Lung (tissue), 12 donors: ENCODE measurements around the gene GPT2. TPM values are rescaled to one million over a fixed set of nuclear protein-coding genes. Genes with fewer than 3 reads are reported as not detected.

ENCODE experiments used
- ATAC-seq: fragments of 200-7000 bp; cut with Tn5 transposase; one replicate; pipeline ENCODE4 v1.9.1; 2020; ENCODE audit warnings: moderate number of reproducible peaks; ENCODE audit not compliant: insufficient read depth, low FRiP score
- DNase-seq, 3 donors: peaks; one replicate each; pipeline ENCODE4 v3.0.0-alpha.2; 2013 to 2017
- H3K27ac ChIP-seq, 2 donors: one replicate each; pipeline ENCODE4 v1.5.1; 2013; ENCODE audit warnings: mild to moderate bottlenecking in 2 of 2, moderate library complexity in 2 of 2, control low read depth in 1 of 2, inconsistent platforms in 1 of 2, low read depth in 1 of 2, low read length in 1 of 2
- H3K27me3 ChIP-seq, 3 donors: one replicate each; pipeline ENCODE4 v1.5.1; 2013; ENCODE audit warnings: low read length in 2 of 3; ENCODE audit not compliant: control insufficient read depth in 3 of 3, insufficient read depth in 3 of 3
- H3K36me3 ChIP-seq, 4 donors: one replicate each; pipeline ENCODE4 v1.5.1; 2013; ENCODE audit warnings: low read length in 4 of 4, mild to moderate bottlenecking in 1 of 4, moderate library complexity in 1 of 4; ENCODE audit not compliant: control insufficient read depth in 4 of 4, insufficient read depth in 4 of 4
- H3K4me1 ChIP-seq, 5 donors: one replicate each; pipeline ENCODE4 v1.5.1; 2013; ENCODE audit warnings: low read length in 5 of 5, mild to moderate bottlenecking in 2 of 5, moderate library complexity in 1 of 5; ENCODE audit not compliant: control insufficient read depth in 5 of 5, insufficient read depth in 5 of 5
- H3K4me3 ChIP-seq: one replicate; pipeline ENCODE4 v1.5.1; 2013; ENCODE audit warnings: mild to moderate bottlenecking, control low read depth, moderate library complexity
- H3K9ac ChIP-seq, 2 donors: one replicate each; pipeline ENCODE4 v1.5.1; 2013; ENCODE audit warnings: low read length in 2 of 2, control low read depth in 1 of 2; ENCODE audit not compliant: insufficient read depth in 1 of 2
- H3K9me3 ChIP-seq, 4 donors: one replicate each; pipeline ENCODE4 v1.5.1; 2013; ENCODE audit warnings: low read length in 3 of 4, mild to moderate bottlenecking in 1 of 4, moderate library complexity in 1 of 4; ENCODE audit not compliant: control insufficient read depth in 4 of 4, insufficient read depth in 3 of 4
- whole genome bisulfite sequencing, 2 donors: extraction: QIAGEN DNeasy Blood & Tissue Kit; methylation state at CpG; one replicate each; pipeline ENCODE4 v1.1.7; 2013; 5-methylcytosine and 5-hydroxymethylcytosine counted together
- polyA plus RNA-seq, 2 donors: library from polyadenylated mRNA; stranded (reverse); fragments of 200-250 nt; gene quantifications; one replicate each; pipeline ENCODE4 v1.2.1, GENCODE V29; 2013
- total RNA-seq, 2 donors: library from RNA; depleted of rRNA in 1 of 2; stranded (reverse); fragments of >200 nt in 1 of 2; gene quantifications; one replicate each; pipeline ENCODE4 v1.2.1, GENCODE V29; 2014 to 2021
- TF ChIP-seq, protein P1 (sequence below): IDR thresholded peaks from 2 replicates; pipeline ENCODE4 v1.5.1; 2012; ENCODE audit warnings: mild to moderate bottlenecking; ENCODE audit errors: control extremely low read depth, extremely low read depth
- donor health status: control.
- donor health status: control.
- donor health status: Bipolar disorder and iron deficiency.
- donor health status: healthy.
- donor health status: DM: yes; HTN: yes; CAD: no.

GPT2 gene
- total and polyA plus RNA-seq, 4 donors: 4.3 to 13.3 (median 6.5) TPM

DNA sequence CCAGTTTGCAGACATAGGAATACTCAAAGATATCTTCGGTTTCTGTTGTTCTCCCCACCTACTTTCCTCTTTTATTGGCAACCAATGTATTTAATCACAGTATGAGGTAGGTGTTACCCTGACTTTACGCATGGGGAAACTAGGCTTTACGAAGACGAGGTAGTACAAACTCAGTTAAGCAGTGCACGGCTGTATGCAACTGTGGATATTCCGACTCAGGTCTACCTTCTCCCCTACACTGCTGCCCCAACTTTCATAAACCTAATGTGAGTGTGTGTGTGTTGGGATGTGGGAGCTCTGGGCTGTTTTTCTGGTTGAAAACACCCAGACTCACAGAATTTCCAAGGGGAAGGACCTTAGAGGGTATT is 1.2 kb upstream of the GPT2 start:
- Histone ChIP-seq H3K4me3 (no peak overlapping the region), H3K4me1 (peaks cover 0 to 14% (median 4%) of the 10 kb centered on the region in 5 donors), H3K27me3 (no peaks in the 10 kb centered on the region), H3K27ac (no peak overlapping the region), H3K36me3 (peaks cover 0 to 3% (median 0%) of the 10 kb centered on the region in 4 donors), H3K9me3 (no peaks in the 10 kb centered on the region), H3K9ac (no peak overlapping the region)
- ATAC-seq (no peak), DNase-seq (no peak)
- 76 to 85% methylated on average over 6 of the region's 6 CpGs for WGBS, 2 donors
- TF ChIP-seq, protein P1, sequence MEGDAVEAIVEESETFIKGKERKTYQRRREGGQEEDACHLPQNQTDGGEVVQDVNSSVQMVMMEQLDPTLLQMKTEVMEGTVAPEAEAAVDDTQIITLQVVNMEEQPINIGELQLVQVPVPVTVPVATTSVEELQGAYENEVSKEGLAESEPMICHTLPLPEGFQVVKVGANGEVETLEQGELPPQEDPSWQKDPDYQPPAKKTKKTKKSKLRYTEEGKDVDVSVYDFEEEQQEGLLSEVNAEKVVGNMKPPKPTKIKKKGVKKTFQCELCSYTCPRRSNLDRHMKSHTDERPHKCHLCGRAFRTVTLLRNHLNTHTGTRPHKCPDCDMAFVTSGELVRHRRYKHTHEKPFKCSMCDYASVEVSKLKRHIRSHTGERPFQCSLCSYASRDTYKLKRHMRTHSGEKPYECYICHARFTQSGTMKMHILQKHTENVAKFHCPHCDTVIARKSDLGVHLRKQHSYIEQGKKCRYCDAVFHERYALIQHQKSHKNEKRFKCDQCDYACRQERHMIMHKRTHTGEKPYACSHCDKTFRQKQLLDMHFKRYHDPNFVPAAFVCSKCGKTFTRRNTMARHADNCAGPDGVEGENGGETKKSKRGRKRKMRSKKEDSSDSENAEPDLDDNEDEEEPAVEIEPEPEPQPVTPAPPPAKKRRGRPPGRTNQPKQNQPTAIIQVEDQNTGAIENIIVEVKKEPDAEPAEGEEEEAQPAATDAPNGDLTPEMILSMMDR: no peak

DNA sequence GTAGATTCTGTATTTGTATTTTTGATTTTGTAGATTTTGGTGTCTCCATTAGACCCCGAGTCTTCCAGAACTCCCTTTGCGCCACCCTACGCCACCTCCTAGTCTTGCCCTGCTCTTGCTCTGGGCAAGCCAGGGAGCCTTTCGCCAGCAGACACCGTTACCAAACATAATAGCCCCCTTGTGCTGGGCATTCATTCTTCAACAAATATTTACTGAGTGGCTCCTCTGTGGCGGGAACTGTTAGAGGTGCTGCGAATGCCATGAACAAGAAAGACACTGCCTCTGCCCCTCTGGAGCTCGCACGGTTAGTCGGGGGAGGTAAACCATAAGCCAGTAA is 841 bp upstream of the GPT2 start:
- Histone ChIP-seq H3K36me3 (peaks cover 0 to 3% (median 0%) of the 10 kb centered on the region in 4 donors), H3K4me3 (no peak overlapping the region), H3K27ac (no peak overlapping the region), H3K9me3 (no peaks in the 10 kb centered on the region), H3K4me1 (peaks cover 0 to 14% (median 4%) of the 10 kb centered on the region in 5 donors), H3K27me3 (no peaks in the 10 kb centered on the region), H3K9ac (peak overlapping the region; percentile 23 to 53)
- DNase-seq: no peak
- ATAC-seq: no peak
- TF ChIP-seq, protein P1: no peak
- 20 to 26% methylated on average over 10 of the region's 10 CpGs for WGBS, 2 donors

DNA sequence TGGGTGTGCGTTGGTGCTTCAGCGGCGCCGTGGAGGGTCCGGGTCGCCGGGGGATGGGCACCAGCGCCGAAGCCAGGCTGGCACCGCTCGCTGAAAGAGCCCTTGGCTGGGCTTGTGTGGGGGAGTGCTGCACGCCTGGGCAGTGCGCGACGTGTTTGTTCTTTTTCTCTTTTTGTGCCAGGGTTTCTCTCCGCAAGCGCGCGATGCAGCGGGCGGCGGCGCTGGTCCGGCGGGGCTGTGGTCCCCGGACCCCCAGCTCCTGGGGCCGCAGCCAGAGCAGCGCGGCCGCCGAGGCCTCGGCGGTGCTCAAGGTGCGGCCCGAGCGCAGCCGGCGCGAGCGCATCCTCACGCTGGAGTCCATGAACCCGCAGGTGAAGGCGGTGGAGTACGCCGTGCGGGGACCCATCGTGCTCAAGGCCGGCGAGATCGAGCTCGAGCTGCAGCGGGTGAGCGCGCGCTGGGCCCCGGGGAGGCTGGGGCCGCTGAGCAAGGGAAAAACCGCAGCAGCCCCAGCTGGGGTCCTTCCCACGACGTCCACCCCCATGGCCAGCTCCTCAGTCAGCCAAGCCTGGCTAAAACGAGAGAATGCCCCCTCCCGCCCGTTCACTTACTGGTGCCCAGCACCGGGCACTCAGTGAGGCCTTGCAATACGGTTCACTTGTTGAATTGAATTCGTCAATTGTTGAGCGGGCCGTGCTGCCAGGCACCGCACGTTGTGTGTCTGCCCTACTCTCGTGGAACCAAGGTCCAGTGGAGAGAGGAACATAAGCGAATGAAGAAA is 541 bp downstream of the GPT2 start:
- Histone ChIP-seq H3K36me3 (peaks cover 0 to 3% (median 0%) of the 10 kb centered on the region in 4 donors), H3K9ac (no peak overlapping the region), H3K27ac (no peak overlapping the region), H3K4me3 (peak overlapping the region; percentile 88), H3K27me3 (no peaks in the 10 kb centered on the region), H3K9me3 (no peaks in the 10 kb centered on the region), H3K4me1 (peaks cover 0 to 14% (median 4%) of the 10 kb centered on the region in 5 donors)
- DNase-seq: peak in 1 of 3 donors; percentile 18
- peak; percentile 2 for ATAC-seq
- TF ChIP-seq, protein P1: no peak
- WGBS, 2 donors: 3 to 4% methylated on average over 71 to 72 of the region's 72 CpGs
